ENCODE measurements around the gene GPRC5C.

Gene GPRC5C

GRCh38 chr17:74394275-74394950 is 37.5 kb upstream of the GPRC5C start:
- no peak for TF ChIP-seq CTCF (IDR thresholded peaks at IDR 0.05; ENCODE audit: borderline replicate concordance, control extremely low read depth, extremely low read depth, insufficient read depth, missing control alignments)
- DNase-seq (ENCODE audit: low spot score), result no peak
- in situ Hi-C loops (cut with MboI; ENCODE audit: low sequenced_read_pairs, unreplicated experiment), result no loop called here

DNA sequence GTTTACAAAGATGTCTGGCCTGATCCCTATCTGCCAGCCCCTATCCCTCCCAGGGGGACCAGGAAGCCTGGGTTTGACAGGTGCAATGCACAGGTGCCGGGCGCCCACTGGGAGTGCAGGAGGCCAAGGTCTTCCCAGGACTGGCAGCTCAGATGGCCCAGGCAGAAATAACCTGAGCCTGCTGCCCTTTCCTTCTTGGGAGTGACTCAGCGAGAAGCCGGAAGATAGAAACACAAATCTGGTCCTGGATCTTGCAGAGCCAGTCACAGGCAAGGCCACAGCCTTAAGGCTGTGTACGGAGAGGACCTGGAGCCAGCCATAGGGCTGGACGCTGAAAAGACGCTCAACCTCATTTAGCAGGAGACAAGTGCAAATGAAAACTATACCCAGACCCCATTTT is 36.9 kb upstream of the GPRC5C start:
- in situ Hi-C loops (cut with MboI; ENCODE audit: low sequenced_read_pairs, unreplicated experiment), result no loop called here
- DNase-seq (ENCODE audit: low spot score), result no peak
- TF ChIP-seq CTCF (IDR thresholded peaks at IDR 0.05; ENCODE audit: borderline replicate concordance, control extremely low read depth, extremely low read depth, insufficient read depth, missing control alignments), result no peak

DNA sequence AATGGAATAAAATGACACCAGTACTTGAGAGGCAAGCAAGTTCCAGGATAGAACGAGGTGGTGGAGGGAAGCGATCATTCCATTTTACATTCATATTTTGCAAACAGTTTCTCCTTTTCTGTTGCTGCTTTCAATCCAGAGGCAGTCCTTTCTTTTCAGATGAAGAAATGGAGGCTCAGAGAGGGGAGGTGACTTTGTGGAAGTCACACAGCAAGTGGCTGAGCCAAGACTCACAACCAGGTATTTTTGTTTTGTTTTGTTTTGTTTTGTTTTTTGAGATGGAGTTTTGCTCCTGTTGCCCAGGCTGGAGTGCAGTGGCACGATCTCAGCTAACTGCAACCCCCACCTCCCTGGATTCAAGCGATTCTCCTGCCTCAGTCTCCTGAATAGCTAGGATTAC is 35.3 kb upstream of the GPRC5C start:
- DNase-seq (ENCODE audit: low spot score), result no peak
- no peak for TF ChIP-seq CTCF (IDR thresholded peaks at IDR 0.05; ENCODE audit: borderline replicate concordance, control extremely low read depth, extremely low read depth, insufficient read depth, missing control alignments)
- in situ Hi-C loops (cut with MboI; ENCODE audit: low sequenced_read_pairs, unreplicated experiment), result no loop called here

GRCh38 chr17:74402048-74402447 is 29.8 kb upstream of the GPRC5C start:
- DNase-seq (ENCODE audit: low spot score), result no peak
- in situ Hi-C loops (cut with MboI; ENCODE audit: low sequenced_read_pairs, unreplicated experiment), result no loop called here
- no peak for TF ChIP-seq CTCF (IDR thresholded peaks at IDR 0.05; ENCODE audit: borderline replicate concordance, control extremely low read depth, extremely low read depth, insufficient read depth, missing control alignments)

DNA sequence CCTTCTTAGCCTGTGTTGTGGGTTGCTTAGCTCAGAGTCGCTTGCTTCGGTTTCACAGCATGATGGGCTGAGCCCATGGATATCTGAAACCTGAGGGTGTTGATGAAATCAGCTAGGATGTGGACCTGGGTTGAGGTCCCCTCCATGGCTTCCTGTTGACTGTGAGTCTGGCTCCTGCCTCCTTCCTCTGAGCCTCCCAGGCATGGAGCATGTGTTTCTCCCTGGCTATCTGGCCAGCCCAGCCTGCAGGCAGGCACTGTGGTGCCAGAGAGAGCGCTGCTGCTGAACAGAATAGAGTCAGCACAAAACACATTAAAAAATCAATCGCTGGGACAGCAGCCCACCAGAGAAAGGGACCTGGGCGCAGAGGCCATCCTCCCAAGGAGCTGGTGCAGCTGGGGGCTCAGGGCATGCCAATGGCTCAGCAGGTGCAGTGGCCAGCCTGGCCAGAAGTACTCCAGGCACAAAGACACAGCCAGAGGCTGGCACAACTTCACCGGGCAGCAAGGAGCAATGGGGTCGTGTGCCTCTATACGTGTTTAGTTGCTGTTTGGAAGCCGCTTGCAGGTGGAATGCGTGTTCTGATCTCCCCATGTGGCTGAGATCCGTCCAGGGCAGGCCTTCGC is 28.3 kb upstream of the GPRC5C start:
- DNase-seq (ENCODE audit: low spot score), result no peak
- TF ChIP-seq CTCF (IDR thresholded peaks at IDR 0.05; ENCODE audit: borderline replicate concordance, control extremely low read depth, extremely low read depth, insufficient read depth, missing control alignments), result no peak
- in situ Hi-C loops (cut with MboI; ENCODE audit: low sequenced_read_pairs, unreplicated experiment), result no loop called here

GRCh38 chr17:74404218-74404617 is 27.7 kb upstream of the GPRC5C start:
- no peak for DNase-seq (ENCODE audit: low spot score)
- in situ Hi-C loops (cut with MboI; ENCODE audit: low sequenced_read_pairs, unreplicated experiment), result no loop called here

More at GRCh38 chr17:74404218-74404617, 27.7 kb upstream of the GPRC5C start:
- no peak for TF ChIP-seq CTCF (IDR thresholded peaks at IDR 0.05; ENCODE audit: borderline replicate concordance, control extremely low read depth, extremely low read depth, insufficient read depth, missing control alignments)

All from GM13976 (cell line).